Measurements from ENCODE around the gene OR2H1.

Gene OR2H1

GRCh38 chr6:29483735-29484134, 26.8 kb downstream of the OR2H1 start:
- DNase-seq (ENCODE audit: low spot score) = no peak

GRCh38 chr6:29486577-29486976, 29.6 kb downstream of the OR2H1 start:
- DNase-seq (ENCODE audit: low spot score) = no peak

GRCh38 chr6:29487131-29487530, 30.2 kb downstream of the OR2H1 start:
- no peak for DNase-seq (ENCODE audit: low spot score)

GRCh38 chr6:29487660-29488059, 30.7 kb downstream of the OR2H1 start, which contains the start of gene MAS1L:
TSS of gene MAS1L (minus strand) at chr6:29487956. CDS start at chr6:29487902, 54 bp downstream.
- no peak for DNase-seq (ENCODE audit: low spot score)

GRCh38 chr6:29488874-29489273, 31.9 kb downstream of the OR2H1 start:
- no peak for DNase-seq (ENCODE audit: low spot score)

GRCh38 chr6:29489286-29489685, 32.3 kb downstream of the OR2H1 start:
- no peak for DNase-seq (ENCODE audit: low spot score)

- no peak for DNase-seq (ENCODE audit: low spot score)
These were observed 33.1 kb downstream of the OR2H1 start for GRCh38 chr6:29490055-29490454.

GRCh38 chr6:29490552-29490951, 33.6 kb downstream of the OR2H1 start:
- DNase-seq (ENCODE audit: low spot score) = no peak

GRCh38 chr6:29491574-29491973, 34.6 kb downstream of the OR2H1 start:
- no peak for DNase-seq (ENCODE audit: low spot score)

GRCh38 chr6:29493261-29493660, 36.3 kb downstream of the OR2H1 start:
- DNase-seq (ENCODE audit: low spot score) = no peak

- DNase-seq (ENCODE audit: low spot score) = no peak
These were observed 37.2 kb downstream of the OR2H1 start for GRCh38 chr6:29494131-29494530.

- no peak for DNase-seq (ENCODE audit: low spot score)
These were observed 38.6 kb downstream of the OR2H1 start for GRCh38 chr6:29495571-29495970.

GRCh38 chr6:29496961-29497360, 40.0 kb downstream of the OR2H1 start:
- peak; percentile 19 for DNase-seq (ENCODE audit: low spot score)

GRCh38 chr6:29499704-29500103, 42.7 kb downstream of the OR2H1 start:
- DNase-seq (ENCODE audit: low spot score) = no peak

- DNase-seq (ENCODE audit: low spot score) = no peak
These were observed 43.6 kb downstream of the OR2H1 start for GRCh38 chr6:29500594-29500993.

GRCh38 chr6:29501106-29501505, 44.2 kb downstream of the OR2H1 start:
- DNase-seq (ENCODE audit: low spot score) = no peak

GRCh38 chr6:29502181-29502580, 45.2 kb downstream of the OR2H1 start:
- DNase-seq (ENCODE audit: low spot score) = no peak

- peak; percentile 8 for DNase-seq (ENCODE audit: low spot score)
These were observed 45.6 kb downstream of the OR2H1 start for GRCh38 chr6:29502597-29502996.

GRCh38 chr6:29504961-29505360, 48.0 kb downstream of the OR2H1 start:
- no peak for DNase-seq (ENCODE audit: low spot score)

GRCh38 chr6:29505808-29506207, 48.9 kb downstream of the OR2H1 start:
- DNase-seq (ENCODE audit: low spot score) = no peak

- no peak for DNase-seq (ENCODE audit: low spot score)
These were observed 49.6 kb downstream of the OR2H1 start for GRCh38 chr6:29506446-29507067.

GRCh38 chr6:29507319-29507718, 50.4 kb downstream of the OR2H1 start:
- DNase-seq (ENCODE audit: low spot score) = no peak

GRCh38 chr6:29509239-29509638, 52.3 kb downstream of the OR2H1 start:
- no peak for DNase-seq (ENCODE audit: low spot score)

GRCh38 chr6:29509711-29510110, 52.8 kb downstream of the OR2H1 start:
- no peak for DNase-seq (ENCODE audit: low spot score)
